A549 (cell line): ENCODE data around the gene PRC1. TPM values are rescaled to one million over a fixed set of nuclear protein-coding genes. Genes with fewer than 3 reads are reported as not detected.

Source experiments
- CBX2 ChIP-seq: fragments of 200-600 bp; sonication (generic); IDR thresholded peaks from 2 replicates; pipeline ENCODE4 v1.6.1; 2016; ENCODE audit warnings: low read depth, mild to moderate bottlenecking, borderline replicate concordance
- CEBPB ChIP-seq, 2 experiments: fragments of >200 bp in 1 of 2; sonication (Bioruptor Twin) in 1 of 2; formaldehyde crosslinking in 1 of 2; IDR thresholded peaks; 2 replicates each; pipeline ENCODE4 v1.6.1; 2012 to 2016
- FOSB ChIP-seq: fragments of 250-450 bp; sonication (Bioruptor Pico); IDR thresholded peaks from 2 replicates; pipeline ENCODE4 v1.5.0; 2020; ENCODE audit warnings: mild to moderate bottlenecking, moderate library complexity
- FOXS1 ChIP-seq: fragments of 250-450 bp; sonication (Bioruptor Pico); IDR thresholded peaks from 2 replicates; pipeline ENCODE4 v1.5.0; 2020; ENCODE audit warnings: mild to moderate bottlenecking, moderate library complexity
- GATA3 ChIP-seq: IDR thresholded peaks from 2 replicates; pipeline ENCODE4 v1.6.1; 2012; ENCODE audit warnings: borderline replicate concordance
- HDAC2 ChIP-seq: fragments of 200-600 bp; sonication (generic); IDR thresholded peaks from 2 replicates; pipeline ENCODE4 v1.6.1; 2016
- HEYL ChIP-seq: fragments of 250-450 bp; sonication (Bioruptor Pico); IDR thresholded peaks from 2 replicates; pipeline ENCODE4 v1.8.0; 2021; ENCODE audit warnings: mild to moderate bottlenecking, moderate library complexity
- HOXA7 ChIP-seq: fragments of 250-450 bp; sonication (Bioruptor Pico); IDR thresholded peaks from 2 replicates; pipeline ENCODE4 v1.5.0; 2020; ENCODE audit warnings: mild to moderate bottlenecking, moderate library complexity
- HOXB5 ChIP-seq: fragments of 250-450 bp; sonication (Bioruptor Pico); IDR thresholded peaks from 2 replicates; pipeline ENCODE4 v1.5.0; 2020; ENCODE audit warnings: mild to moderate bottlenecking, moderate library complexity
- JUN ChIP-seq, 2 experiments: fragments of >200 bp; sonication (Bioruptor Twin); formaldehyde crosslinking; IDR thresholded peaks; 2 replicates in 1 of 2; 3 replicates in 1 of 2; pipeline ENCODE4 v1.6.1; 2016 to 2017
- MAZ ChIP-seq: fragments of 150-350 bp; IDR thresholded peaks from 2 replicates; pipeline ENCODE4 v1.6.1; 2014; ENCODE audit warnings: antibody characterized with exemption, low read depth, low read length, borderline replicate concordance
- NFE2L2 ChIP-seq: fragments of 150-350 bp; conservative IDR thresholded peaks from 2 replicates; pipeline ENCODE4 v1.6.1; 2014; ENCODE audit warnings: low read length
- POLR2AphosphoS2 ChIP-seq: conservative IDR thresholded peaks from 2 replicates; pipeline ENCODE4 v1.6.1; 2012; ENCODE audit warnings: low read length, improper control_type of control experiment, inconsistent platforms
- RAD21 ChIP-seq, 2 experiments: fragments of >200 bp in 1 of 2; sonication (Bioruptor Twin) in 1 of 2; formaldehyde crosslinking in 1 of 2; IDR thresholded peaks in 1 of 2; conservative IDR thresholded peaks in 1 of 2; 2 replicates in 1 of 2; 3 replicates in 1 of 2; pipeline ENCODE4 v1.6.1; 2012 to 2018; ENCODE audit warnings: inconsistent platforms in 1 of 2
- RNF2 ChIP-seq: fragments of 200-600 bp; sonication (generic); IDR thresholded peaks from 2 replicates; pipeline ENCODE4 v1.6.1; 2016; ENCODE audit warnings: low read depth, mild to moderate bottlenecking, antibody characterized with exemption, moderate library complexity, borderline replicate concordance
- SMC3 ChIP-seq: fragments of >200 bp; sonication (Bioruptor Twin); formaldehyde crosslinking; IDR thresholded peaks from 3 replicates; pipeline ENCODE4 v1.6.1; 2018; ENCODE audit warnings: inconsistent platforms
- TFCP2L1 ChIP-seq: fragments of 250-450 bp; sonication (Bioruptor Pico); IDR thresholded peaks from 2 replicates; pipeline ENCODE4 v1.5.0; 2021; ENCODE audit warnings: mild to moderate bottlenecking
- ZFP36 ChIP-seq: fragments of 450-650 bp; IDR thresholded peaks from 2 replicates; pipeline ENCODE4 v1.6.1; 2014; ENCODE audit warnings: borderline replicate concordance; ENCODE audit not compliant: partially characterized antibody
- ZNF302 ChIP-seq: fragments of 250-450 bp; sonication (Bioruptor Pico); IDR thresholded peaks from 2 replicates; pipeline ENCODE4 v1.9.0; 2021; ENCODE audit warnings: inconsistent platforms, mild to moderate bottlenecking, moderate library complexity
- polyA plus RNA-seq, 4 experiments: library from polyadenylated mRNA; depleted of rRNA in 3 of 4; stranded (reverse); fragments of >200 nt; fragmentation: RNase III in 1 of 4; extraction: RNeasy Plus Mini Kit Qiagen cat#74134 plus additional on column Dnase treatment in 1 of 4; gene quantifications; 2 replicates in 3 of 4; 3 replicates in 1 of 4; pipeline ENCODE4 v1.2.3, GENCODE V29; 2011 to 2017
- TF ChIP-seq, protein P1 (sequence below): IDR thresholded peaks from 2 replicates; pipeline ENCODE4 v1.6.1; 2012
- TF ChIP-seq, protein P2 (sequence below): fragments of >200 bp; sonication (Bioruptor Twin); formaldehyde crosslinking; IDR thresholded peaks from 3 replicates; pipeline ENCODE4 v1.5.1; 2016
- TF ChIP-seq, protein P3 (sequence below): fragments of 450-650 bp; IDR thresholded peaks from 2 replicates; pipeline ENCODE4 v1.6.1; 2014; ENCODE audit warnings: antibody characterized with exemption
- TF ChIP-seq, protein P4 (sequence below): IDR thresholded peaks from 2 replicates; pipeline ENCODE4 v1.6.1; 2012
- TF ChIP-seq, protein P5 (sequence below): fragments of 250-450 bp; sonication (Bioruptor Pico); IDR thresholded peaks from 2 replicates; pipeline ENCODE4 v1.5.0; 2021; ENCODE audit warnings: mild to moderate bottlenecking, moderate library complexity, borderline replicate concordance

PRC1 gene
- polyA plus RNA-seq, 2 of the 4 experiments (the other 2 are of a cell fraction): 303 to 426 TPM

DNA sequence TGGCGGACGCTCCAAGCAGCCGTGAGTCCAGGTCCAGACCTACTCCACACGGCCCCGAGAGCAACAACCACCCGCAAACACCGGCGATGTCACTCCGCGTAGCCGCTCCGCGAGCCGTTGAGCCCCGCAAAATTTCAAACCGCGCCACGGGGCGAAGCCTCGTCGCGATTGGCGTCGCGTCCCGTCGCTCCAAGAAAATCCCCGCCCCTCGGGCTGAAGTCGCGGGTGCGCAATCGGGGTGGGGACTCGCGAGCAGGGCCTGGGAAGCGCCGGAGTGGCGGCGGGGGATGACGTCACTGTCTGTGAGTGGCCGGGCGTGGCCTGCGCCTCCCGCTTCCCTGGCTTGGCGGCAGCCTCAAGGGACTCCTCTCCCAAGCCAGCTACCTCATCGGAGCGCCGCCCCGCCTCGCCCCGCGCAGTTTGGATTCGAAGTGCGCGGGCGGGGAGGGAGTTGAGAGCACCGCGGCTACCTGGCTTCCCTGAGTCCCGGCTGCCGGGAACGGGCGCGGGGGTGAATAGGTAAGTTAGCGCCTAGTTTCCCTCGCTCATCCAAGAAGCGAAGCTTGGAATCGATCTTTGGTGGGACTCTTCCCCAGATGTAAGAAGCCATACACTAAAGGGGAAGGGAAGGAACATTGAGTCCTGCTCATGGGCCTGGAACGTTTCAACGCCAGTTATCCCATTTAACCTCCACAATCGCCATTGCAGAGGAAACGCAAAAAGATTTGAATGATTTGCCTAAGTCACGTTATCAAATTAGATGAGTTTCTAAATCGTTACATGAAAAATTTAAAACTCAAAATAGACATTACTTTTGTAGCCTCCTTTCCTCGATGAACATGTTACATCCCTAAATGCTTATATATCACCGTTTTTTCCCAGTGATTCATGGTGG, at the start of gene PRC1 (continued):
- TF ChIP-seq, protein P1, sequence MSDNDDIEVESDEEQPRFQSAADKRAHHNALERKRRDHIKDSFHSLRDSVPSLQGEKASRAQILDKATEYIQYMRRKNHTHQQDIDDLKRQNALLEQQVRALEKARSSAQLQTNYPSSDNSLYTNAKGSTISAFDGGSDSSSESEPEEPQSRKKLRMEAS: peak; percentile 84
- TF ChIP-seq FOXS1 (CRISPR knock-in tag) (no peak), HOXB5 (CRISPR knock-in tag) (no peak), SMC3 (no peak), CBX2 (no peak), HOXA7 (CRISPR knock-in tag) (0 out of 2 replicates have a peak, but pooled peaks have one; percentile 59), GATA3 (no peak), ZFP36 (no peak), RNF2 (no peak), ZNF302 (CRISPR knock-in tag) (no peak), TFCP2L1 (CRISPR knock-in tag) (0 out of 2 replicates have a peak, but pooled peaks have one; percentile 17), JUN (IDR thresholded peaks at IDR 0.05) (peak in 1 of 2 experiments; percentile 88; a peak in 3 of 5 replicates), HEYL (CRISPR knock-in tag) (no peak), POLR2AphosphoS2 (no peak), FOSB (CRISPR knock-in tag) (no peak), MAZ (no peak), HDAC2 (no peak), RAD21 (conservative IDR thresholded peaks at IDR 0.05 in 1 of 2, IDR thresholded peaks at IDR 0.05 in 1 of 2) (no peak), CEBPB (IDR thresholded peaks at IDR 0.05) (peak in 1 of 2 experiments; percentile 50; a peak in 1 of 4 replicates), NFE2L2 (no peak)
- TF ChIP-seq, protein P2, sequence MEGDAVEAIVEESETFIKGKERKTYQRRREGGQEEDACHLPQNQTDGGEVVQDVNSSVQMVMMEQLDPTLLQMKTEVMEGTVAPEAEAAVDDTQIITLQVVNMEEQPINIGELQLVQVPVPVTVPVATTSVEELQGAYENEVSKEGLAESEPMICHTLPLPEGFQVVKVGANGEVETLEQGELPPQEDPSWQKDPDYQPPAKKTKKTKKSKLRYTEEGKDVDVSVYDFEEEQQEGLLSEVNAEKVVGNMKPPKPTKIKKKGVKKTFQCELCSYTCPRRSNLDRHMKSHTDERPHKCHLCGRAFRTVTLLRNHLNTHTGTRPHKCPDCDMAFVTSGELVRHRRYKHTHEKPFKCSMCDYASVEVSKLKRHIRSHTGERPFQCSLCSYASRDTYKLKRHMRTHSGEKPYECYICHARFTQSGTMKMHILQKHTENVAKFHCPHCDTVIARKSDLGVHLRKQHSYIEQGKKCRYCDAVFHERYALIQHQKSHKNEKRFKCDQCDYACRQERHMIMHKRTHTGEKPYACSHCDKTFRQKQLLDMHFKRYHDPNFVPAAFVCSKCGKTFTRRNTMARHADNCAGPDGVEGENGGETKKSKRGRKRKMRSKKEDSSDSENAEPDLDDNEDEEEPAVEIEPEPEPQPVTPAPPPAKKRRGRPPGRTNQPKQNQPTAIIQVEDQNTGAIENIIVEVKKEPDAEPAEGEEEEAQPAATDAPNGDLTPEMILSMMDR: no peak
- TF ChIP-seq, protein P3, sequence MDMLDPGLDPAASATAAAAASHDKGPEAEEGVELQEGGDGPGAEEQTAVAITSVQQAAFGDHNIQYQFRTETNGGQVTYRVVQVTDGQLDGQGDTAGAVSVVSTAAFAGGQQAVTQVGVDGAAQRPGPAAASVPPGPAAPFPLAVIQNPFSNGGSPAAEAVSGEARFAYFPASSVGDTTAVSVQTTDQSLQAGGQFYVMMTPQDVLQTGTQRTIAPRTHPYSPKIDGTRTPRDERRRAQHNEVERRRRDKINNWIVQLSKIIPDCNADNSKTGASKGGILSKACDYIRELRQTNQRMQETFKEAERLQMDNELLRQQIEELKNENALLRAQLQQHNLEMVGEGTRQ: no peak
- TF ChIP-seq, protein P4, sequence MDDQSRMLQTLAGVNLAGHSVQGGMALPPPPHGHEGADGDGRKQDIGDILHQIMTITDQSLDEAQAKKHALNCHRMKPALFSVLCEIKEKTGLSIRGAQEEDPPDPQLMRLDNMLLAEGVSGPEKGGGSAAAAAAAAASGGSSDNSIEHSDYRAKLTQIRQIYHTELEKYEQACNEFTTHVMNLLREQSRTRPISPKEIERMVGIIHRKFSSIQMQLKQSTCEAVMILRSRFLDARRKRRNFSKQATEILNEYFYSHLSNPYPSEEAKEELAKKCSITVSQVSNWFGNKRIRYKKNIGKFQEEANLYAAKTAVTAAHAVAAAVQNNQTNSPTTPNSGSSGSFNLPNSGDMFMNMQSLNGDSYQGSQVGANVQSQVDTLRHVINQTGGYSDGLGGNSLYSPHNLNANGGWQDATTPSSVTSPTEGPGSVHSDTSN: peak; percentile 98
- TF ChIP-seq, protein P5, sequence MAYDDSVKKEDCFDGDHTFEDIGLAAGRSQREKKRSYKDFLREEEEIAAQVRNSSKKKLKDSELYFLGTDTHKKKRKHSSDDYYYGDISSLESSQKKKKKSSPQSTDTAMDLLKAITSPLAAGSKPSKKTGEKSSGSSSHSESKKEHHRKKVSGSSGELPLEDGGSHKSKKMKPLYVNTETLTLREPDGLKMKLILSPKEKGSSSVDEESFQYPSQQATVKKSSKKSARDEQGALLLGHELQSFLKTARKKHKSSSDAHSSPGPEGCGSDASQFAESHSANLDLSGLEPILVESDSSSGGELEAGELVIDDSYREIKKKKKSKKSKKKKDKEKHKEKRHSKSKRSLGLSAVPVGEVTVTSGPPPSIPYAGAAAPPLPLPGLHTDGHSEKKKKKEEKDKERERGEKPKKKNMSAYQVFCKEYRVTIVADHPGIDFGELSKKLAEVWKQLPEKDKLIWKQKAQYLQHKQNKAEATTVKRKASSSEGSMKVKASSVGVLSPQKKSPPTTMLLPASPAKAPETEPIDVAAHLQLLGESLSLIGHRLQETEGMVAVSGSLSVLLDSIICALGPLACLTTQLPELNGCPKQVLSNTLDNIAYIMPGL (CRISPR knock-in tag): no peak
